ENCODE data around the gene MDM2.

MDM2 gene

GRCh38 chr12:68765696-68766095 is 42.3 kb upstream of the MDM2 start:
- TF ChIP-seq, protein P1, sequence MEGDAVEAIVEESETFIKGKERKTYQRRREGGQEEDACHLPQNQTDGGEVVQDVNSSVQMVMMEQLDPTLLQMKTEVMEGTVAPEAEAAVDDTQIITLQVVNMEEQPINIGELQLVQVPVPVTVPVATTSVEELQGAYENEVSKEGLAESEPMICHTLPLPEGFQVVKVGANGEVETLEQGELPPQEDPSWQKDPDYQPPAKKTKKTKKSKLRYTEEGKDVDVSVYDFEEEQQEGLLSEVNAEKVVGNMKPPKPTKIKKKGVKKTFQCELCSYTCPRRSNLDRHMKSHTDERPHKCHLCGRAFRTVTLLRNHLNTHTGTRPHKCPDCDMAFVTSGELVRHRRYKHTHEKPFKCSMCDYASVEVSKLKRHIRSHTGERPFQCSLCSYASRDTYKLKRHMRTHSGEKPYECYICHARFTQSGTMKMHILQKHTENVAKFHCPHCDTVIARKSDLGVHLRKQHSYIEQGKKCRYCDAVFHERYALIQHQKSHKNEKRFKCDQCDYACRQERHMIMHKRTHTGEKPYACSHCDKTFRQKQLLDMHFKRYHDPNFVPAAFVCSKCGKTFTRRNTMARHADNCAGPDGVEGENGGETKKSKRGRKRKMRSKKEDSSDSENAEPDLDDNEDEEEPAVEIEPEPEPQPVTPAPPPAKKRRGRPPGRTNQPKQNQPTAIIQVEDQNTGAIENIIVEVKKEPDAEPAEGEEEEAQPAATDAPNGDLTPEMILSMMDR (IDR thresholded peaks at IDR 0.05; ENCODE audit: extremely low read depth, insufficient read depth, missing control alignments), result no peak
- in situ Hi-C loops (cut with MboI; ENCODE audit: low pct_unique_long_range_greater_than_20kb, low sequenced_read_pairs, unreplicated experiment), result no loop called here
- no peak for DNase-seq (ENCODE audit: low spot score)

DNA sequence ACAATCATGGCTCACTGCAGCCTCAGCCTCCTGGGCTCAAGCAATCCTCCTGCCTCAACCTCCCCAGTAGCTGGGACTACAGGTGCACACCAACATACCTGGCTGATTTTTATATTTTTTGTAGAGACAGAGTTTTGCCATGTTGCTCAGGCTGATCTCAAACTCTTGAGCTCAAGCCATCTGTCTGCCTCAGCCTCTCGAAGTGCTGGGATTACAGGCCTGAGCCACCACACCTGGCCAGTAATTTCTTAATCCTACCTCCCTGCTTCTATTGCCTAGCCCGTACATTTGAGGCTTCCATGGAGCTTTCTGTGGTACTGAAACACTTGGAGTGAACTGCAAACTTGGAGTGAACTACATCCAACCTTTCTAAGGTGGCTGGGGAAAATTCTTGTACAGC is 41.3 kb upstream of the MDM2 start:
- DNase-seq (ENCODE audit: low spot score), result no peak
- in situ Hi-C loops (cut with MboI; ENCODE audit: low pct_unique_long_range_greater_than_20kb, low sequenced_read_pairs, unreplicated experiment), result no loop called here

DNA sequence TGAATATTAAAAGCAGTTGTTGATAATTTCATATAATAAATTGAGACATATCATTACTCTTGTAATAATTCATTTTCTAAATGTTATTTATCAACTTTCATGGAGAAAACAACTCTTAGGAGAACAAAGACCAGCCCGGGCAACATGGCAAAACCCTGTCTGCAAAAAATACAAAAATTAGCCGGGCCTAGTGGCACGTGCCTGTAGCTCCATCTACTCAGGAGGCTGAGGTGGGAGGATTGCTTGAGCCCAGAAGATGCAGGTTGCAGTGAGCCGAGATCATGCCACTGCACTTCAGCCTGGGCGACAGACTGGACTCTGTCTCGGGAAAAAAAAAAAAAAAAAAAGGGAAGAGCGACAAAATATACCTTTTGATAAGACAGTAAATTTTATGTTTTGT is 40.8 kb upstream of the MDM2 start:
- TF ChIP-seq, protein P1 (IDR thresholded peaks at IDR 0.05; ENCODE audit: extremely low read depth, insufficient read depth, missing control alignments), result no peak
- DNase-seq (ENCODE audit: low spot score), result no peak
- in situ Hi-C loops (cut with MboI; ENCODE audit: low pct_unique_long_range_greater_than_20kb, low sequenced_read_pairs, unreplicated experiment), result no loop called here

More for the DNA sequence above, 41.3 kb upstream of the MDM2 start:
- TF ChIP-seq, protein P1 (IDR thresholded peaks at IDR 0.05; ENCODE audit: extremely low read depth, insufficient read depth, missing control alignments), result no peak

- no peak for DNase-seq (ENCODE audit: low spot score)
- TF ChIP-seq, protein P1 (IDR thresholded peaks at IDR 0.05; ENCODE audit: extremely low read depth, insufficient read depth, missing control alignments), result no peak
- in situ Hi-C loops (cut with MboI; ENCODE audit: low pct_unique_long_range_greater_than_20kb, low sequenced_read_pairs, unreplicated experiment), result no loop called here
Observed at GRCh38 chr12:68768431-68768939, 39.5 kb upstream of the MDM2 start.

DNA sequence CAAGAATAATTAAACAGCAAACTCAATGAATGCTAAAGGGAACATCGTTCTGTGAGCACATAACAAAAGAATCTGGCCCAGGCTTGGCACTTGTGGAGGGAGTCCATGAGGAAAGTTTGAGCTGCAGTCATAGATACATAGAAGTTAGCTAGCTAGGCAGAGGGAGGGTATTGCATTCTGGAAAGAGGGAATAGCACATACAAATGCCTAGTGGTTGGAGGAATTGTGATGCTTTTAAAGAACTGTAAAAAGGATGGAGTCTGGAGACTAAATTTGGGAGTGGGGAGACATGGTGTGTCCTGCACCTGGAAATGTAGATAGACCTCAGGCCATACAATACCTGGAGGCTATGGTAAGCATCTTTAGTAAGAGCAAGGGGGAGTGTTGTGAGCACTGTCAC is 38.0 kb upstream of the MDM2 start:
- DNase-seq (ENCODE audit: low spot score), result no peak
- in situ Hi-C loops (cut with MboI; ENCODE audit: low pct_unique_long_range_greater_than_20kb, low sequenced_read_pairs, unreplicated experiment), result no loop called here
- TF ChIP-seq, protein P1 (IDR thresholded peaks at IDR 0.05; ENCODE audit: extremely low read depth, insufficient read depth, missing control alignments), result no peak

DNA sequence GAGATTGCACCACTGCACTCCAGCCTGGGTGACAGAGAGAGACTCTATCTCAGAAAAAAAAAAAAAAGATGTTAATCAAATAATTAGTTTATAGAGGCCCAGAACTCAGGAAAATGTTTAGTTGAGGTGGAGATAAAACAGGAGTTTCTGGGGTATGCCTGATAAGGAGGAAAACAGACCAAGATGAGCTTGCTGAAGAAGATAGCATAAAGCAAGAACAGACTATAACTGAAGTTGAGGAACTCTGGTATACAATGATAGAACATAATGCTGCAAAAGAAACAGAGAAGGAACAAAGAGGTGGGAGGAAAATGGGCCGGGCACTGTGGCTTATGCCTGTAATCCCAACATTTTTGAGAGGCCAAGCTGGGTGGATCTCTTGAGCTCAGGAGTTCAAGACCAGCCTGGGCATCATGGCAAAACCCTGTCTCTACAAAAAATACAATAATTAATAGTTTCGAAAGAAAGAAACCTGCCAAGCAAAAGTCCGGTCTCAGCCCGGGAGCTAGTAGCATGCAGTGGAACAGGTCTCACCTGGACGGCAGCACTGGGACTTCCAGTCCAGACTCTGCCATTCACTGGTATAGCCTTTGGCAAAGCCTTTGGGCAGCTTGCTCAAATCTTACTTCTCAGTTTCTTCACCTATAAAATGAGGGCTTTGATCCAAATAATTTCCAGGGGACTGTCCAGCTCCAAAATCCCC is 36.6 kb upstream of the MDM2 start:
- no peak for DNase-seq (ENCODE audit: low spot score)
- TF ChIP-seq, protein P1 (IDR thresholded peaks at IDR 0.05; ENCODE audit: extremely low read depth, insufficient read depth, missing control alignments), result no peak
- in situ Hi-C loops (cut with MboI; ENCODE audit: low pct_unique_long_range_greater_than_20kb, low sequenced_read_pairs, unreplicated experiment), result no loop called here

All from GM13977 (cell line).